SK-N-SH (cell line): ENCODE measurements around the gene SERPINC1.

Source experiments
- JUND ChIP-seq: IDR thresholded peaks from 2 replicates; pipeline ENCODE4 v1.4.0; 2012
- RAD21 ChIP-seq: IDR thresholded peaks from 2 replicates; pipeline ENCODE4 v1.6.1; 2012; ENCODE audit warnings: mild to moderate bottlenecking, low read length
- TF ChIP-seq, protein P1 (sequence below): fragments of 200-600 bp; sonication (generic); IDR thresholded peaks from 2 replicates; pipeline ENCODE4 v1.6.1; 2017; ENCODE audit warnings: antibody characterized with exemption, mild to moderate bottlenecking, moderate library complexity

DNA sequence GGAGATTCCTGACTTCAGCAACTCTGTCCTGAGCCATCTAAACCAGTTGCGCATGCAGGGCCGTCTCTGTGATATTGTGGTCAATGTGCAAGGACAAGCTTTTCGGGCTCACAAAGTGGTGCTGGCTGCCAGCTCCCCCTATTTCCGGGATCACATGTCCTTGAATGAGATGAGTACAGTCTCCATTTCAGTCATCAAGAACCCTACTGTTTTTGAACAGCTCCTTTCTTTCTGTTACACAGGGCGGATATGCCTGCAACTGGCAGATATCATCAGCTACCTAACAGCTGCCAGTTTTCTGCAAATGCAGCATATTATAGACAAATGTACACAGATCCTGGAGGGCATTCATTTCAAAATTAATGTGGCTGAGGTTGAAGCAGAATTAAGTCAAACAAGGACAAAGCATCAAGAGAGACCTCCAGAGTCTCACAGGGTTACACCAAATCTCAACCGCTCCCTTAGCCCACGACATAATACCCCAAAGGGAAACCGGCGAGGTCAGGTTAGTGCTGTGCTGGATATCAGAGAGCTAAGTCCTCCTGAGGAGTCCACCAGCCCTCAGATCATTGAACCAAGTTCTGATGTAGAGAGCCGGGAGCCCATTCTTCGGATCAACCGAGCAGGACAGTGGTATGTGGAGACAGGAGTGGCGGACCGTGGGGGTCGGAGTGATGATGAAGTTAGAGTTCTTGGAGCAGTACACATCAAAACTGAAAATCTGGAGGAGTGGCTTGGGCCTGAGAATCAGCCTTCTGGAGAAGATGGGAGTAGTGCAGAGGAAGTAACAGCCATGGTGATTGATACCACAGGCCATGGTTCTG is 46.7 kb downstream of the SERPINC1 start:
- TF ChIP-seq JUND: no peak
- TF ChIP-seq, protein P1, sequence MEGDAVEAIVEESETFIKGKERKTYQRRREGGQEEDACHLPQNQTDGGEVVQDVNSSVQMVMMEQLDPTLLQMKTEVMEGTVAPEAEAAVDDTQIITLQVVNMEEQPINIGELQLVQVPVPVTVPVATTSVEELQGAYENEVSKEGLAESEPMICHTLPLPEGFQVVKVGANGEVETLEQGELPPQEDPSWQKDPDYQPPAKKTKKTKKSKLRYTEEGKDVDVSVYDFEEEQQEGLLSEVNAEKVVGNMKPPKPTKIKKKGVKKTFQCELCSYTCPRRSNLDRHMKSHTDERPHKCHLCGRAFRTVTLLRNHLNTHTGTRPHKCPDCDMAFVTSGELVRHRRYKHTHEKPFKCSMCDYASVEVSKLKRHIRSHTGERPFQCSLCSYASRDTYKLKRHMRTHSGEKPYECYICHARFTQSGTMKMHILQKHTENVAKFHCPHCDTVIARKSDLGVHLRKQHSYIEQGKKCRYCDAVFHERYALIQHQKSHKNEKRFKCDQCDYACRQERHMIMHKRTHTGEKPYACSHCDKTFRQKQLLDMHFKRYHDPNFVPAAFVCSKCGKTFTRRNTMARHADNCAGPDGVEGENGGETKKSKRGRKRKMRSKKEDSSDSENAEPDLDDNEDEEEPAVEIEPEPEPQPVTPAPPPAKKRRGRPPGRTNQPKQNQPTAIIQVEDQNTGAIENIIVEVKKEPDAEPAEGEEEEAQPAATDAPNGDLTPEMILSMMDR: no peak
- TF ChIP-seq RAD21: no peak
